Adipocyte (in vitro differentiated cells): ENCODE data around the gene INS.

Experiments used
- DNase-seq: peaks from one replicate; pipeline ENCODE4 v3.0.0-alpha.2; 2015; ENCODE audit warnings: low read depth
- H3K27me3 ChIP-seq: replicated peaks from 2 replicates; pipeline ENCODE4 v1.7.0; 2013; ENCODE audit warnings: mild to moderate bottlenecking, low read length, moderate library complexity; ENCODE audit not compliant: control insufficient read depth, insufficient read depth
- H3K36me3 ChIP-seq: 2 replicates; pipeline ENCODE4 v1.7.0; 2013; ENCODE audit warnings: low read length, mild to moderate bottlenecking, moderate library complexity; ENCODE audit not compliant: control insufficient read depth, insufficient read depth, severe bottlenecking
- H3K4me1 ChIP-seq: 2 replicates; pipeline ENCODE4 v1.7.0; 2013; ENCODE audit warnings: mild to moderate bottlenecking, low read length, moderate library complexity; ENCODE audit not compliant: control insufficient read depth, insufficient read depth
- H3K4me3 ChIP-seq: 2 replicates; pipeline ENCODE4 v1.7.0; 2013; ENCODE audit warnings: mild to moderate bottlenecking, low read length, moderate library complexity
- H3K9ac ChIP-seq: 2 replicates; pipeline ENCODE4 v1.7.0; 2013; ENCODE audit warnings: mild to moderate bottlenecking, low read length, moderate library complexity
- H3K9me3 ChIP-seq: 2 replicates; pipeline ENCODE4 v1.7.0; 2013; ENCODE audit warnings: mild to moderate bottlenecking, low read length, moderate library complexity; ENCODE audit not compliant: control insufficient read depth

Gene INS

DNA sequence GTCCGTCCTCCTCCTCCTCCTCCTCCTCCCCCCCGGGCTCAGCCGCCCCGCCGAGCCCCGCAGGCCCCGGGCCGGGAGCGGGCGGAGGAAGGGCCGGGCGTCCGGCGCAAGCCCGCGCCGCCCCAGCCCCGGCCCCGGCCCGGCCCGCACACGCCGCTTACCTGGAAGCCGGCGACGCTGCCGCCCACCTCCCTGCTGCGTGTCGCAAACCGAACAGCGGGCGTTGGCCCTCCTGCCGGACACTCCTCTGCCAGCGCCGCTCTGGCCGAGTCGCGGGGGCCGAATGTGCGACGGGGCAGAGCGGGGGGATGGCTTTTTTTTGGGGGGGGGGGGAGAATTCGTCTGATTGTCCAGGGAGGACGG, 23.0 kb downstream of the INS start:
- H3K27me3 ChIP-seq, result peaks cover 34% of the 10 kb centered on the region
- no peak overlapping the region for H3K4me3 ChIP-seq

DNA sequence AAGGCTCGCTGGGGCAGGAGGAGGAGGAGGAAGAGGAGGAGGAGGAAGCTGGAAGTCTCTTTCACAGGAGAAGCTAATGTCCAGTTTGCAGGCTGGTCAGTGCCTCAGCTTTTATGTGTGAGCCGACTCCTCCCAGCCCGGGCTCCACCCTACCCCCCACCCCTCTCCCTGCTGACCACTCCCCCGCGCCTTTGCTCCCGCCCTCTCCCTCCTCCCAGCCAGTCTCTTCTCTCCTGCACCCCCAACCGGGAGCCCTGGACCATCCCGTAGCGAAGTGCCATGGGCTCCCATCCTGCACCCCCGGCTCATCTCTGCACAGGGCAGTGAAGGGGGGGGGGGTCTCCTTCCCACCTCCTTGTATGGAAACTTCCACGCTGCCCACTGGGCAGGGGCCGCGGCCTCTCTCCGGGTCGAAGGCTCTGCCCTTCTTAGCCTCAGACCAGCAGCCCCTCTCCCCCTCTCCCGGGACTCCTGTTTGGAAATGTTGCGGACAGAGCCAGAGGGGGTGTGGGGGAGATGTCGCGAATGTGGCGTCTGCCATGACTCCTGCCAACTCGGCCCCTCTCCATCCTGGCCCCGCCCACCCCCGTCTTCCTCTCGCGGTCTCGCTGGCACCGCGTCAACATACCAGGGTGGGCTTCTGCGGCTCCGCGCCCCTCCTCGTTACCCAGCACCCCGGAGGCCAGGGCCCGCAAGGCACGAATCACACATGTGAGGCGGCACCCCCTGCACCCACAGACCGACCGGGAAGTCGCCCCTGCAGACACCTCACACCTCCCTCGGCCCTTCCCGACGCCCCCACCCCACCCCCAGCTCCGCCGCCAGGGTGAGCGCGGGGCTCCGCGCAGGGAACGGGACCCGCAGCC, 23.6 kb downstream of the INS start:
- H3K4me1 ChIP-seq, result peaks cover 8% of the 10 kb centered on the region
- H3K27me3 ChIP-seq, result peaks cover 38% of the 10 kb centered on the region
- peak; percentile 97 for DNase-seq
- H3K4me3 ChIP-seq, result no peak overlapping the region
- H3K9me3 ChIP-seq, result no peaks in the 10 kb centered on the region
- no peak overlapping the region for H3K9ac ChIP-seq
- H3K36me3 ChIP-seq, result no peaks in the 10 kb centered on the region

More for the DNA sequence above, 23.0 kb downstream of the INS start:
- Histone ChIP-seq H3K9ac (no peak overlapping the region), H3K9me3 (no peaks in the 10 kb centered on the region), H3K36me3 (no peaks in the 10 kb centered on the region), H3K4me1 (peaks cover 14% of the 10 kb centered on the region)
- DNase-seq, result peak; percentile 57

DNA sequence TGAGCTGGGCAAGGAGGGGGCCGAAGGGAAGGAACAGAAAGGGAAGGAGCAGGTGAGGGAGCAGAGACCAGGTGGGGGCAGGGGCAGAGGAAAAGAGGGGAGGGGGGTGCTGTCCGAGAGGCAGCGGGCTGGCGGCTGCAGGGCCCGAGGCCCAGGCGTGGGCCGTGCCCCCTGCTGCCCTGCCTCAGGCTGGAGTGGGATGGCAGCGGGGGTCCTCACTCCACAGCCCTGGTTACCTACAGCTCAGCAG, 24.1 kb downstream of the INS start:
- peaks cover 2% of the 10 kb centered on the region for H3K4me1 ChIP-seq
- no peak for DNase-seq
- no peaks in the 10 kb centered on the region for H3K36me3 ChIP-seq
- H3K4me3 ChIP-seq, result no peak overlapping the region
- H3K27me3 ChIP-seq, result peaks cover 41% of the 10 kb centered on the region
- no peaks in the 10 kb centered on the region for H3K9me3 ChIP-seq
- H3K9ac ChIP-seq, result no peak overlapping the region

DNA sequence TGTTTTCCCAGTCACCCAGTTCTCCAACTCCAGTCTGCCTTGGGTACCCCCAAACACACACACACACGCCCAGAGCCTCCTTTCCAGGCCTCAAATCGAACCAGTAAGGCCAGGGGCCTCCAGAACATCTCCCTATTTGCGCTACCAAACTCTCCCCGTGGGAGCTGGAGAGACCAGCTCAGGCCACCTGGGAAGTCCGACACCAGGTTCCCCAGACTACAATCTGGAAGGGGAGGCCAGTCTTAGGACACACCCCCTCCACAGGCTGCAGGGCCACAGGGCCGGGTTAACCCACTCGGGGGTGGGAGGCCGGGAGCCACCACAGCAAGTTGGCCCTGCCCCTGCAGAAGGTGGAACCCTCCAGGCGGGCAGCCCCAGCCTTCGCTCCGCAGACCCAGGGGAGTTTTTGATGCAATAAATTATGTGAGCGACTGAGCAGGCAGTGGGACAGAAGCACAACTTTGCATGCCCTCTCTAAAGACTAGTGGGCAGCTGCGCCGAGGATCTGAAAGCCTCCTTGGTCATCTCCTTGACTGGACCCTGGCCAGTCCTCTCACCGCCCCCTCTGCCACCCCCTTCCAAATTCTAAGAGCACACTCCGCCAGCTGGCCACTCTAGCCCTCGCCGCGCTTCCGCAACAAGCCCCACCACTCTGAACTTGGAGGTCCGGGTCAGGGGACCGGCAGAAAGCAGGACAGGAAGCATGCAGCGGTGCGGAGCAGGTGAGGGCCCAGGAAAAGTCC, 24.6 kb downstream of the INS start:
- Histone ChIP-seq H3K36me3 (no peaks in the 10 kb centered on the region), H3K9me3 (no peaks in the 10 kb centered on the region), H3K4me3 (no peak overlapping the region), H3K27me3 (peaks cover 43% of the 10 kb centered on the region), H3K9ac (no peak overlapping the region), H3K4me1 (no peaks in the 10 kb centered on the region)
- no peak for DNase-seq

DNA sequence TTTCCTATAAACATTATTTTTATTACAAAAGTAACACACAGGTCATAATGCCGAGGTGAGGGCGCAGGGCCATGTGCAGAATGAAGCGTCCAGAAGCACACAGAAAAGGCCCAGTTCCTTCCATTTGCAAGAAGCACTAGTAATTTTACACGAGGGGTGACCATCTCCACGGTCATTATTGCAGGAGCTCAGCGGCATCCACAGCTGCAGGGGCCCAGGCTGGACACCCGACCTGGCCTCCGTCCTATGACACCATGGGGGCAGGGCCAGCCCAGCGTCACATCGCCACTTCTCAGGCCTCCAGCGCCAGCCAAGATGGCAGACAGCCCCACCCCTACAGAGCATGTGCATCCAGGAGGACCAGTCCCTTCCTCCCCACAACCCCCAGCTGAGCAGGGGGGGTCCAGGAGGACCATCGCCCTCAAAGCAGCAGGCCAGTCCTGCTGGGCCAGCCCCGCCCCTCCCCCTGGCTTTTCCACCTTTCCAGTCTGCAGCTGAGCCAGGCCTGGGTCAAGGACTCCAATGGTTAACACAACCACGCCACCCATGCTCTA, 25.3 kb downstream of the INS start:
- Histone ChIP-seq H3K4me1 (no peaks in the 10 kb centered on the region), H3K36me3 (no peaks in the 10 kb centered on the region), H3K27me3 (peaks cover 40% of the 10 kb centered on the region), H3K4me3 (no peak overlapping the region), H3K9me3 (no peaks in the 10 kb centered on the region), H3K9ac (no peak overlapping the region)
- DNase-seq, result no peak

DNA sequence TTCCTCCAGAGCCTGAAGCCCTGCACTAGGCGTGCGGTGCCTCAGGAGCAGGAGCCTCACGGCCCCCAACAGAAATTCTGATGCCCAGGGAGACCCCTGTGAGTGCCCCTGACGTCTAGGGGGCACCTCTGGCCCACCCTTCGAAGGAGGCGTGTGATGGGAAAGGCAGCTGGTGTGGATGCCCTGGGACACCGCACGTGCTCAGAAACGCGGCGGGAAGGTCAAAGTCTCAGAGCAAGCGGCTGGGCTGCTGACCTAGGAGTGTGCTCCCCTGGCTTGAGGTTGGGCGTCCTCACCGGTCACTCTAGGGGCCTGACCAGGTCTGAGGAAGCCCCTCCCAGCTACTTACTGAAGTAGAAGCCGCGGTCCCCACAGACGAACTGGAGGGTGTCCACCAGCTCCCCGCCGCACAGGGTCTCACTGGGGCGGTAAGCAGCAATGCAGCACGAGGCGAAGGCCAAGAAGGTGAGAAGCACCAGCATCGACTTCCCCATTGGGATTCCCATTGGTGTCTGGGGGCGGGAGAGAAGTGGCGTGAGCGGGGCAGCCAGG, 25.9 kb downstream of the INS start:
- H3K4me3 ChIP-seq, result no peak overlapping the region
- no peak for DNase-seq
- H3K36me3 ChIP-seq, result no peaks in the 10 kb centered on the region
- no peaks in the 10 kb centered on the region for H3K9me3 ChIP-seq
- H3K9ac ChIP-seq, result no peak overlapping the region
- peaks cover 40% of the 10 kb centered on the region for H3K27me3 ChIP-seq
- H3K4me1 ChIP-seq, result no peaks in the 10 kb centered on the region

DNA sequence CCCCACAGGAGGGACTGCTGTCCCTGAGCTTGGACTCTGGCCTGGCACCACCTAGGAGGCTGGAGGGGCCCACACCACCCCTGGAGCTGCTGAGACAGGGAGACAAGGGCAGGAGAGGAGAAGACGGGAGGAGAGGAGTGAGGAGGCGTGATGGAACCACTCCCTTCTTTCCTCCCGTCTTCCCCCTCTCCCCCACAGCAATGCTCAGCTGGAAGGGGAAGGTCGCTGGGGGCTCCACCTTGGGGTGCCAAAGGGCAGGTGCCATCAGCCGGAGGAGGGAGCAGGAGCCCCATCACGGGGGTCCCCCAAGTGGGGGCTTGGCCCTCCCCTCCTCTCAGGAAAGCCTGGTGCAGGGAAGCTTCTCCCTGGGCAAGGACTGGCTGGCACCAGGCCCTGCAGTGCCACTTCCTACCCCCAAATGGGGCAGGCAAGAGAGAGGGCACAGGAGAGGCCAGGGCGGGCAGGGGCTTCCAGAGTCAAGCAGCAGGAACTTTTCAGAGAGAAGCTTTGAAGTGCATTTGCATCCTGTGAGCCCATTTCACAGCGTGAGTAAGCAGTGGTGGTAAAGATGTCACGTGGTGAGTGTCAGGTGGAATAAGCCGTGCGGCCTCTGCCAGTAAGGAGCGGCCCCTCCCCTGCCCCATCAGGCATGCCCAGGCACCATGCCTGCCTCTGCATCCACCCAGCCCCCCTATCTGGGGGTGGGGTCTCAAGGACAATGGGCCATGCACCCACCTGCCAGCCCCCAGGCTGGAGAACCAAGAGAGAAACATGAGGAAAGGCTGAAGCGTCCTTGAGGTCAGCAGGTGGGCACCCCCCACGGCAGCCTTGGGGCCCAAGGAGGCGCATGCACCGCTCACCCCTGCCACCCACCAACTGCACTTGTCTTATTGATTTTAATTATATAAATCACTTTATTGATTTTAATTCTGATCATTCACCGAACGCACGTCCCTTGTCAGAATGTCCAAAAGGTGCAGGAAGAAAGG, 26.7 kb downstream of the INS start:
- peaks cover 40% of the 10 kb centered on the region for H3K27me3 ChIP-seq
- no peak for DNase-seq
- H3K4me1 ChIP-seq, result no peaks in the 10 kb centered on the region
- no peak overlapping the region for H3K9ac ChIP-seq
- H3K9me3 ChIP-seq, result no peaks in the 10 kb centered on the region
- H3K4me3 ChIP-seq, result no peak overlapping the region
- no peaks in the 10 kb centered on the region for H3K36me3 ChIP-seq

DNA sequence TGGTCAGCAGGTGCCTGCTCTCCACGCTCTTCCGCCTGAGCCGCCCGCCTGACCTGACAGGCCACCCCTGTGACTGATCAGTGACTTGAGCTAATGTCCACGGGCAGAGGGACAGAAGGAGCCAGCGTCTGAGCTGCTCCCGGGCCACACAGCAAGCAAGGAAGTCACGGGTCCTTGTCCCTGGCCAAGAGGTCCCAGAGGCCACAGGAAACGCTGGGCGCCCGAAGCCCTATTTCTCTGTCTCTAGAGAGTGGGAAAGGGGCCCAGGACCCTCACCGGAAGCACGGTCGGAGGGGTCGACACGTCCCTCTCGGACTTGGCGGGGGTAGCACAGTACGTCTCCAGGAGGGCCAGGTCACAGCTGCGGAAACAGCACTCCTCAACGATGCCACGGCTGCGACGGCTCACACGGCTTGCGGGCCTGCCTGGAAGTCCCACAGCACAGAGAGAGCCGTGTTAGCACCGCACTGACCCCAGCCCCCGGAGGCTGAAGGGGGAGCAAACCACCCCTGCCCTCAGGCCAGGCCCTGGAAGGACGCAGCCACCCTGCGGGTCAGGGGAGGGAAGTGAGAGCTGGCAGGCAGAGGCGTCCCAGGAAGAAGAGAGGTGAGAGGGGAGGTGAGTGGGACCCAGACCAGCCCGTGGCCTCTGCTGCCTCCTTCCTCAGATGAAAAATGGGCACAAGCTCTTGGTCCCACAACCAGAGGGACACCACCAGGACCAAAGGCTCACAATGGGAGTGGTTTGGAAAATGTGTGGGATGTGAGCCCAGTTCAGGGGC, 27.6 kb downstream of the INS start:
- H3K4me1 ChIP-seq, result no peaks in the 10 kb centered on the region
- peaks cover 47% of the 10 kb centered on the region for H3K27me3 ChIP-seq
- DNase-seq, result no peak
- no peaks in the 10 kb centered on the region for H3K9me3 ChIP-seq
- H3K4me3 ChIP-seq, result no peak overlapping the region
- no peak overlapping the region for H3K9ac ChIP-seq
- no peaks in the 10 kb centered on the region for H3K36me3 ChIP-seq

DNA sequence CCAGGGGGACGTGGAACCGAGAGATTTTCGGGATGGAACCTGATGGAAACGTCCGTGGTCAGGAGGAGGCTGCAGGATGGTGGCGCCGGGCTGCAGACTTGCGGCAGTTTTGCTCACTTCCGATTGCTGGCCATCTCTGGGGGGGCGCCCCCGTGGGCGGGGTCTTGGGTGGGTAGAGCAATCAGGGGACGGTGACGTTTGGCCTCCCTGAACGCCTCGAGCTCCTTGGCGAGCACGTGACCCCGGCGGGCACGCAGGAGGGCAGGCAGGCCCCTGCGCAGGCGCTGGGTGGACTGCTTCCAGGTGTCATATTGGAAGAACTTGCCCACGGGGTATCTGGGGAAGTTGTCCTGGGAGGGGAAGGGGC, 28.2 kb downstream of the INS start:
- DNase-seq, result no peak
- H3K27me3 ChIP-seq, result peaks cover 51% of the 10 kb centered on the region

DNA sequence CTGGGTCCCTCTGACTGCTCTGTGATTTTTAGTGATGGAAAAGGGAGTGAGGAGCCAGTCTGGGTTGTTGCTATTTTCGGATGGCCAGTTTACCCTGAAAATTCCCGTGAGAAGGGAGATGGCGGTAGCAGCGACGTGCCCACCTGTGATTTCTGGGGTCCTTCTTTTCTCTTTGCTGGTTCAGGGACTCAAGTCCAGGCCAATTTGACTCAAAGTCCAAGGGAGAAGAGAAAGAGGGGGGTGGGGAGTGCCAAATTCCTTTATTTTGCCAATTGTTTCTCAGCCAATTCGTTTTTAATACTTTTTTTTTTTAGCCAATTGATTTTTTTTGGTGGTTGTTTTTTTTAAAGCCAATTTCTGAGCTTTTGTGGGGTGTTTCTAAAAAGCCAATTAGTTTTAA, 28.8 kb downstream of the INS start:
- DNase-seq, result no peak
- H3K27me3 ChIP-seq, result peaks cover 53% of the 10 kb centered on the region
- H3K4me1 ChIP-seq, result no peaks in the 10 kb centered on the region
- H3K36me3 ChIP-seq, result no peaks in the 10 kb centered on the region
- no peak overlapping the region for H3K9ac ChIP-seq
- H3K4me3 ChIP-seq, result no peak overlapping the region
- no peaks in the 10 kb centered on the region for H3K9me3 ChIP-seq

More for the DNA sequence above, 28.2 kb downstream of the INS start:
- H3K9me3 ChIP-seq, result no peaks in the 10 kb centered on the region
- H3K4me1 ChIP-seq, result no peaks in the 10 kb centered on the region
- no peak overlapping the region for H3K9ac ChIP-seq
- H3K4me3 ChIP-seq, result no peak overlapping the region
- H3K36me3 ChIP-seq, result no peaks in the 10 kb centered on the region
